ENCODE results near the gene THOC7.

GRCh38 chr3:63867225-63867624, 3.6 kb upstream of the THOC7 start:
- TF ChIP-seq EP300 (IDR thresholded peaks at IDR 0.05), result no peak
- no peak for TF ChIP-seq POLR2A (IDR thresholded peaks at IDR 0.05)
- no peak for TF ChIP-seq CTCF (IDR thresholded peaks at IDR 0.05)

Data from suprapubic skin (tissue), 3 donors.